CD4-positive, alpha-beta T cell (primary cell): ENCODE data around the gene PHKA2. TPM values are rescaled to one million over a fixed set of nuclear protein-coding genes. Genes with fewer than 3 reads are reported as not detected.

Experiments
- ATAC-seq: fragments of 200-7000 bp; cut with Tn5 transposase; one replicate; pipeline ENCODE4 v1.10.0; 2022; ENCODE audit warnings: mild to moderate bottlenecking; ENCODE audit not compliant: poor library complexity
- CTCF ChIA-PET: fragments of 350-600 bp; sonication (Branson Sonifier 250); formaldehyde crosslinking; loops from one replicate; lab custom pipeline; 2021; ENCODE audit warnings: antibody characterized with exemption, inconsistent platforms; lab: Charles Lee
- POLR2A ChIA-PET: fragments of 350-600 bp; sonication (Branson Sonifier 250); formaldehyde crosslinking; loops from one replicate; lab custom pipeline; 2021; ENCODE audit warnings: antibody characterized with exemption, inconsistent platforms; lab: Charles Lee
- DNase-seq, 14 experiments: peaks; one replicate each; pipeline ENCODE4 v3.0.0-alpha.2; 2013 to 2020; ENCODE audit warnings: mixed read lengths in 2 of 14
- H3K27ac ChIP-seq, 2 donors: one replicate each; pipeline versions ENCODE4 v1.5.1 to v1.7.0; 2013; ENCODE audit warnings: low read length in 2 of 2, low read depth in 1 of 2, mild to moderate bottlenecking in 1 of 2
- H3K27me3 ChIP-seq, 2 experiments: 1 replicate in 1 of 2; 2 replicates in 1 of 2; pipeline versions ENCODE4 v1.6.1 to v1.7.0; 2013; ENCODE audit warnings: low read length in 2 of 2, control low read depth in 1 of 2, mild to moderate bottlenecking in 1 of 2, moderate library complexity in 1 of 2; ENCODE audit not compliant: insufficient read depth in 2 of 2, control insufficient read depth in 1 of 2
- H3K36me3 ChIP-seq: one replicate; pipeline ENCODE4 v1.6.1; 2013; ENCODE audit warnings: low read length, control low read depth; ENCODE audit not compliant: insufficient read depth
- H3K4me1 ChIP-seq: one replicate; pipeline ENCODE4 v1.6.1; 2013; ENCODE audit warnings: low read length, control low read depth; ENCODE audit not compliant: insufficient read depth
- H3K4me3 ChIP-seq: one replicate; pipeline ENCODE4 v1.5.1; 2013; ENCODE audit warnings: mild to moderate bottlenecking, low read length, moderate library complexity
- H3K9me3 ChIP-seq, 2 experiments: 1 replicate in 1 of 2; 2 replicates in 1 of 2; pipeline versions ENCODE4 v1.6.1 to v1.7.0; 2013; ENCODE audit warnings: low read length in 2 of 2, mild to moderate bottlenecking in 2 of 2, control low read depth in 1 of 2, moderate library complexity in 1 of 2; ENCODE audit not compliant: control insufficient read depth in 1 of 2, insufficient read depth in 1 of 2
- H3K27ac Mint-ChIP-seq: one replicate; pipeline ENCODE4 v1.8.0; 2020; ENCODE audit warnings: mixed read lengths
- H3K27me3 Mint-ChIP-seq: one replicate; pipeline ENCODE4 v1.8.0; 2021; ENCODE audit warnings: mixed read lengths
- H3K36me3 Mint-ChIP-seq: one replicate; pipeline ENCODE4 v1.8.0; 2021; ENCODE audit warnings: low read depth, mixed read lengths
- H3K4me1 Mint-ChIP-seq: one replicate; pipeline ENCODE4 v1.8.0; 2021; ENCODE audit warnings: low read depth, mixed read lengths
- H3K4me3 Mint-ChIP-seq: one replicate; pipeline ENCODE4 v1.8.0; 2020; ENCODE audit warnings: mild to moderate bottlenecking, mixed read lengths
- H3K9me3 Mint-ChIP-seq: one replicate; pipeline ENCODE4 v1.8.0; 2020; ENCODE audit warnings: mixed read lengths
- CTCF ChIP-seq: fragments of 200-600 bp; IDR thresholded peaks from one replicate; pipeline ENCODE4 v1.8.0; 2022; ENCODE audit warnings: antibody characterized with exemption, mild to moderate bottlenecking
- intact Hi-C, 2 experiments: fragments of 100-400 bp; cut with DNase I in 1 of 2; cut with micrococcal nuclease in 1 of 2; formaldehyde crosslinking; loops; one replicate each; pipeline versions ENCODE4 v1.15.1 to v1.9.0; 2023 to 2025; cut with DNase I, micrococcal nuclease
- polyA plus RNA-seq, 2 donors: library from polyadenylated mRNA; unstranded; fragments of 120-200 nt; gene quantifications; one replicate each; pipeline ENCODE4 v1.2.1, GENCODE V29; 2013
- total RNA-seq, 174 experiments: library from RNA in 2 of 174; stranded (reverse) in 2 of 174; gene quantifications; one replicate each; pipeline ENCODE4 v1.2.3 and lab custom pipeline; 2021 to 2026

The PHKA2 gene
- total RNA-seq = 10 to 100 TPM; 28.5 to 31.4 TPM
- 24.1 TPM for polyA plus RNA-seq (2013, experiment 1 of 2)
- polyA plus RNA-seq (2013, experiment 2 of 2) = 29.2 TPM
- 20.1 to 88.3 (median 42.6) reads per million in 172 experiments for total RNA-seq (lab: John Stamatoyannopoulos, UW)

- intact Hi-C loops = loop anchor here (2.0 to 10.0 kb wide), 7 partner anchors 97 to 1281 kb away; partner anchors contain the start of genes CDKL5 (in 1 of the 2), PDHA1 (in 1 of the 2), RPS6KA3 (in 1 of the 2) and RS1 (in 1 of the 2)
- CTCF ChIA-PET = no interaction called here
- Histone ChIP-seq H3K4me3 (peak within 1 kb of the TSS; percentile 78), H3K4me1 (peaks cover 19% of the 10 kb centered on the region), H3K36me3 (no peaks in the 10 kb centered on the region), H3K9me3 (no peaks in the 10 kb centered on the region), H3K27ac (peak within 1 kb of the TSS; percentile 83 to 94), H3K27me3 (no peaks in the 10 kb centered on the region)
- H3K4me3 Mint-ChIP-seq = peak within 1 kb of the TSS; percentile 92
- H3K27ac Mint-ChIP-seq = peak within 1 kb of the TSS; percentile 91
- TF ChIP-seq CTCF = no peak
- H3K4me1 Mint-ChIP-seq = peaks cover 25% of the 10 kb centered on the region
- POLR2A ChIA-PET = no interaction called here
- no peaks in the 10 kb centered on the region for H3K27me3 Mint-ChIP-seq
- ATAC-seq (peak; percentile 8), DNase-seq (peak in 4 of 14 experiments; percentile 5 to 43 (median 25))
- no peaks in the 10 kb centered on the region for H3K9me3 Mint-ChIP-seq
- no peaks in the 10 kb centered on the region for H3K36me3 Mint-ChIP-seq
Observed at GRCh38 chrX:18983666-18984380, at the start of gene PHKA2. Gene PHKA2, minus strand, starts transcription at chrX:18984114. Its CDS starts 182 bp downstream, at chrX:18983932.

GRCh38 chrX:19030805-19031204 lies 46.9 kb upstream of the PHKA2 start:
- no peaks in the 10 kb centered on the region for H3K9me3 ChIP-seq
- H3K4me3 ChIP-seq = no peak overlapping the region
- no peak overlapping the region for H3K27ac ChIP-seq
- no peaks in the 10 kb centered on the region for H3K4me1 Mint-ChIP-seq
- ChIA-PET POLR2A (no interaction called here), CTCF (no interaction called here)
- intact Hi-C loops = no loop called here
- H3K4me1 ChIP-seq = no peaks in the 10 kb centered on the region
- no peaks in the 10 kb centered on the region for H3K27me3 Mint-ChIP-seq
- TF ChIP-seq CTCF = no peak
- H3K27me3 ChIP-seq = no peaks in the 10 kb centered on the region
- H3K9me3 Mint-ChIP-seq = no peaks in the 10 kb centered on the region
- H3K36me3 Mint-ChIP-seq = no peaks in the 10 kb centered on the region
- no peak for DNase-seq
- no peak for ATAC-seq
- H3K36me3 ChIP-seq = no peaks in the 10 kb centered on the region
- H3K27ac Mint-ChIP-seq = no peak overlapping the region
- H3K4me3 Mint-ChIP-seq = no peak overlapping the region

GRCh38 chrX:19028560-19028959 lies 44.6 kb upstream of the PHKA2 start:
- no peaks in the 10 kb centered on the region for H3K9me3 ChIP-seq
- H3K36me3 Mint-ChIP-seq = no peaks in the 10 kb centered on the region
- H3K9me3 Mint-ChIP-seq = no peaks in the 10 kb centered on the region
- no peak for TF ChIP-seq CTCF
- ATAC-seq (no peak), DNase-seq (no peak)
- no peaks in the 10 kb centered on the region for H3K36me3 ChIP-seq
- intact Hi-C loops = no loop called here
- no peak overlapping the region for H3K27ac ChIP-seq
- no peaks in the 10 kb centered on the region for H3K27me3 ChIP-seq
- H3K4me3 ChIP-seq = no peak overlapping the region
- H3K27me3 Mint-ChIP-seq = no peaks in the 10 kb centered on the region
- POLR2A ChIA-PET = no interaction called here
- no peaks in the 10 kb centered on the region for H3K4me1 Mint-ChIP-seq
- CTCF ChIA-PET = interaction anchor here (0.6 to 0.8 kb wide), 2 partner anchors 13 to 408 kb away, joined by 3 read pairs; no protein-coding TSS in a partner anchor
- no peaks in the 10 kb centered on the region for H3K4me1 ChIP-seq
- H3K27ac Mint-ChIP-seq = no peak overlapping the region
- H3K4me3 Mint-ChIP-seq = no peak overlapping the region
